ENCODE data around the gene SYCE3. TPM values are rescaled to one million over a fixed set of nuclear protein-coding genes. Genes with fewer than 3 reads are reported as not detected.
"Not testable (repeated sequence)": the region's sequence is repeated elsewhere in the genome, so short reads cannot be mapped to it uniquely, and the experiment has no call there.

SYCE3 gene
- total RNA-seq, 1 donor from 2014 or later, result not detected

GRCh38 chr22:50520826-50521453 is 41.8 kb downstream of the SYCE3 start:
- TF ChIP-seq CTCF (conservative IDR thresholded peaks at IDR 0.05), result no peak
- no peaks in the 10 kb centered on the region for H3K9me3 Mint-ChIP-seq
- peaks cover 2% of the 10 kb centered on the region for H3K27me3 Mint-ChIP-seq
- DNase-seq (ENCODE audit: extremely low spot score, unreplicated experiment), result no peak
- H3K4me1 Mint-ChIP-seq (ENCODE audit: unreplicated experiment), result peaks cover 6% of the 10 kb centered on the region
- peaks cover 8% of the 10 kb centered on the region for H3K36me3 Mint-ChIP-seq
- H3K27ac Mint-ChIP-seq, result no peak overlapping the region
- no peak overlapping the region for H3K4me3 Mint-ChIP-seq

- DNase-seq (ENCODE audit: extremely low spot score, unreplicated experiment); H3K27ac Mint-ChIP-seq; H3K27me3 Mint-ChIP-seq; H3K4me3 Mint-ChIP-seq; H3K4me1 Mint-ChIP-seq (ENCODE audit: unreplicated experiment); H3K9me3 Mint-ChIP-seq; H3K36me3 Mint-ChIP-seq: not testable (repeated sequence)
Observed at GRCh38 chr22:50520184-50520583, 42.5 kb downstream of the SYCE3 start.

GRCh38 chr22:50519151-50519550 is 43.6 kb downstream of the SYCE3 start:
- no peaks in the 10 kb centered on the region for H3K4me1 Mint-ChIP-seq (ENCODE audit: unreplicated experiment)
- no peak overlapping the region for H3K27ac Mint-ChIP-seq
- H3K27me3 Mint-ChIP-seq, result no peaks in the 10 kb centered on the region
- no peak overlapping the region for H3K4me3 Mint-ChIP-seq
- DNase-seq (ENCODE audit: extremely low spot score, unreplicated experiment), result no peak
- H3K9me3 Mint-ChIP-seq, result no peaks in the 10 kb centered on the region
- no peak for TF ChIP-seq CTCF (conservative IDR thresholded peaks at IDR 0.05)
- H3K36me3 Mint-ChIP-seq, result peaks cover 8% of the 10 kb centered on the region

- H3K4me1 Mint-ChIP-seq (ENCODE audit: unreplicated experiment), result no peaks in the 10 kb centered on the region
- H3K27ac Mint-ChIP-seq, result no peak overlapping the region
- H3K9me3 Mint-ChIP-seq, result no peaks in the 10 kb centered on the region
- H3K36me3 Mint-ChIP-seq, result peaks cover 8% of the 10 kb centered on the region
- no peak for DNase-seq (ENCODE audit: extremely low spot score, unreplicated experiment)
- H3K27me3 Mint-ChIP-seq, result no peaks in the 10 kb centered on the region
- H3K4me3 Mint-ChIP-seq, result no peak overlapping the region
- no peak for TF ChIP-seq CTCF (conservative IDR thresholded peaks at IDR 0.05)
Observed at GRCh38 chr22:50518606-50519005, 44.1 kb downstream of the SYCE3 start.

- H3K27me3 Mint-ChIP-seq, result no peaks in the 10 kb centered on the region
- no peak for TF ChIP-seq CTCF (conservative IDR thresholded peaks at IDR 0.05)
- no peaks in the 10 kb centered on the region for H3K9me3 Mint-ChIP-seq
- H3K4me3 Mint-ChIP-seq, result no peak overlapping the region
- DNase-seq (ENCODE audit: extremely low spot score, unreplicated experiment), result no peak
- H3K4me1 Mint-ChIP-seq (ENCODE audit: unreplicated experiment), result no peaks in the 10 kb centered on the region
- H3K36me3 Mint-ChIP-seq, result peaks cover 8% of the 10 kb centered on the region
- no peak overlapping the region for H3K27ac Mint-ChIP-seq
Observed at GRCh38 chr22:50517495-50518260, 45.0 kb downstream of the SYCE3 start.

- Mint-ChIP-seq H3K9me3 (no peaks in the 10 kb centered on the region), H3K4me1 (ENCODE audit: unreplicated experiment) (no peaks in the 10 kb centered on the region), H3K4me3 (no peak overlapping the region), H3K27ac (no peak overlapping the region), H3K27me3 (no peaks in the 10 kb centered on the region), H3K36me3 (peaks cover 8% of the 10 kb centered on the region)
- DNase-seq (ENCODE audit: extremely low spot score, unreplicated experiment), result no peak
- no peak for TF ChIP-seq CTCF (conservative IDR thresholded peaks at IDR 0.05)
Observed at GRCh38 chr22:50516891-50517290, 45.8 kb downstream of the SYCE3 start.

All from type B pancreatic cell (in vitro differentiated cells).